SKM-1 treated with dmso at 0.1 percent for 144 hours (cell line): ENCODE results near the gene MLLT1.
"Not testable (repeated sequence)": the region's sequence is repeated elsewhere in the genome, so short reads cannot be mapped to it uniquely, and the experiment has no call there.

Source experiments
- DNase-seq: peaks from one replicate; lab custom pipeline; 2025; ENCODE audit not compliant: unreplicated experiment; lab: John Stamatoyannopoulos, UW

The MLLT1 gene

DNA sequence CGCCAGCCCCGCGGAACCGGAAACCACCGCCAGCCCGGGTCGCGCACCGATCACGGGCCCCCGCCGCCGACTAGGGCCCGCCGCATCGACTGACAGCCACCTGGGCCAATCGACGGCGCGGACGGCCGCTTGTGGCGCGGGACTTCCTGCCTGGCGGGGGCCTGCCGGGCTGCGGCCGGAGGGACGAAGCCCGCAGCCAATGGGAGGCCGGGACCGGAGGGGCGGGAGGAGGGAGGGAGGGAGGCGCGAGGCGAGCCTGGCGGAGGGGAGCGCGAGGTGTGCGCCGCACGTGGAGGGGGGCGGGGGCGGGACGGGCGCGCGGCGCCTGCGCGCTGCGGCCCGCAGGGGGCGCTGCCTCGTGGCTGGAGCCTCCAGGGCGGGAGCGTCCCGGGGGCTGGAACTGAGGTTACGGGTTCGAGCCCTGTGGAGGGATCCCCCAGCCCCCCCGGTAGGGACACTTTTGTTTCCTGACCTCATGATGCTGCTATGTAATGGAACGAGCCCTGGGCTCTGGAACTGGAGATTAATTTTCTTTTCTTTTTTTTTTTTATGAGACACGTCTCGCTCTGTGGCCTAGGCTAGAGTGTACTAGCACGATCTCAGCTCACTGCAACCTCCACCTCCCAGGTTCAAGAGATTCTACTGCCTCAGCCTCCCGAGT lies at the start of gene MLLT1:
TSS of gene MLLT1 (minus strand) at position 45 of the 661 bp plus-strand sequence. CDS start 191 bp downstream, outside the sequence.
- DNase-seq = peak; percentile 88

- DNase-seq = no peak
Measured at GRCh38 chr19:6326815-6327214, 47.0 kb upstream of the MLLT1 start.

DNA sequence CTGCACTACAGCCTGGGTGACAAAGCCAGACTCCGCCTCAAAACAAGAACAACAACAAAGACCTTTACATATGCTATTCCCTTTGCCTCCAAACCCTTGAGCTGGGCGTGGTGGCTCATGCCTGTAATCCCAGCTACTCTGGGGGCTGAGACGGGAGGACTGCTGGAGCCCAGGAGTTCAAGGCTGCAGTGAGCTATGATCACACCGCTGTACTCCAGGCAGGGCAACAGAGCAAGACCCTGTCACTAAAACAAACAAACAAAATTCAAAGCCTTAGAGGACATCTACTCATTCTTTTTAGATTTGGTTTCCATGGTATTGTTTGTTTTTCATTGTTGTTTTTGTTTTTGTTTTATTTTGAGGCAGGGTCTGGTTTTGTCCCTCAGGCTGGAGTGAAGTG lies 45.8 kb upstream of the MLLT1 start:
- no peak for DNase-seq

GRCh38 chr19:6324757-6325156 lies 45.0 kb upstream of the MLLT1 start:
- DNase-seq = no peak

DNA sequence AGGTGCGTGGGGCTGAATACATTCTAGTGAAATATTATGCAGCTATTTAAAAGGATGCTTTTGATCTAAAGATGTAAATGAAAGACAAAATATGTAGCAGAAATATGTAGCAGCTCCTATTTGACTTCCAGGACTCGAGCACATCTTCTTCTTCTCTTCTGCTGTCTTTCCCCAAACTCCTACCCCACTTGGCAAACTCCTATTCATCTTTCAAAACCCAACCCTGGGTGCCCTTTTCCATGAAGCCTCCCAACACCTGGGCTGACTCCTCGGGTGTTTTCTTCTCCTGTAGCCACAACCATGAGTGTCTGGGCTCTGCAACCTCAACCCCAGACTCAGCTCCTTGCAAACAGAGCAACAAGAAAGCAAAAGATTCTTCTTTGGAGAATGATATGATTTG lies 42.5 kb upstream of the MLLT1 start:
- no peak for DNase-seq

DNA sequence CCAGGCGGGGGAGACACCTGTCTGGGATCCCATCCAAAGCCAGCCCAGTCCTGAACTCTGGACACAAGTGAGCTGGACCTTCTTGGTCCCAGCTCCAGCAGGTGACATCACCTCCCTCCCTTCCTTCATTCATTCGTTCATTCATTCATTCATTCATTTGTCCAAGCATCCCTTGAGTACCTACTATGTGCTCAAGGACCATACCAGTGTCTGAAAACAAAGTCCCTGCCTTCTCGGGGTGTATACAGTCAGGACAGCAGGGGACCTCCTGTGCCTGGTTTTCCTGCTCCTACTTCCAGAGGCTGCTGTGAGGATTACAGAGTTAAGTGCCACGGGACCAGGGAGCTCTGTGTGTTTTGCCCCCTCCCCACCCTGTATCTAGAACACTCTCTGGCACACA lies 39.6 kb upstream of the MLLT1 start:
- no peak for DNase-seq

GRCh38 chr19:6318772-6319171 lies 39.0 kb upstream of the MLLT1 start:
- DNase-seq = no peak

DNA sequence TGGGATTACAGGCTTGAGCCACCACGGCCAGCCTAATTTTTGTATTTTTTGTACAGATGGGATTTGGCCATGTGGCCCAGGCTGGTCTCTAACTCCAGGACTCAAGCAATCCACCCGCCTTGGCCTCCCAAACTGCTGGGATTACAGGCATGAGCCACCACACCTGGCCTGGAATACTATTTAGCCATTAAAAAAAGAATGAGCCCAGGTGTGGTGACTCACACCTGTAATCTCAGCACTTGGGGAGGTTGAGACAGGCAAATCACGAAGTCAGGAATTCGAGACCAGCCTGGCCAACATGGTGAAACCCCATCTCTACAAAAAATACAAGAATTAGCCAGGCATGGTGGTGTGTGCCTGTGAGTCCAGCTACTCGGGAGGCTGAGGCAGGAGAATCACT lies 35.9 kb upstream of the MLLT1 start:
- DNase-seq = not testable (repeated sequence)

GRCh38 chr19:6313398-6313969 lies 33.7 kb upstream of the MLLT1 start:
- DNase-seq = no peak

GRCh38 chr19:6312018-6312417 lies 32.2 kb upstream of the MLLT1 start:
- no peak for DNase-seq

GRCh38 chr19:6298413-6298812 lies 18.6 kb upstream of the MLLT1 start:
- no peak for DNase-seq

DNA sequence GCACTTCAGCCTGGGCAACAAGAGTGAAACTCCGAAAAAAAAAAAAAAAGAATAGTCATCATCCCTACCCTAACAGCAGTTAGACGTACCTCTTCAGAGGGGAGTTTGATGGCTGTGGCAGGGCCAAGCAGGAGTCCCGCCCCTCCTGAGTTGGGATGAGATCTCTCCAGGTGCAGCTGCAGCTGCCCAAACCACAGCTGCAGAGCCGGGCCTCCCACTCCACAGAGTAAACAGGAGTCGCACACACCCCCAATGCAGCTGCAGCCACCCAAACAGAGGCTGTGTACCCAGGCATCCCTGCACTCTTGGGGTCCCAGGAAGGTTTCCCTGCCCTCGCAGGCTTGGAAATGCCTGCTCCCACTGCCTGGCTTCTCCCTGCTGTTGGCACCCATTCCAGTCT lies 17.4 kb upstream of the MLLT1 start:
- DNase-seq = no peak

- DNase-seq = no peak
Measured at GRCh38 chr19:6292006-6292405, 12.2 kb upstream of the MLLT1 start.

- DNase-seq = no peak
Measured at GRCh38 chr19:6288737-6289136, 9.0 kb upstream of the MLLT1 start.

DNA sequence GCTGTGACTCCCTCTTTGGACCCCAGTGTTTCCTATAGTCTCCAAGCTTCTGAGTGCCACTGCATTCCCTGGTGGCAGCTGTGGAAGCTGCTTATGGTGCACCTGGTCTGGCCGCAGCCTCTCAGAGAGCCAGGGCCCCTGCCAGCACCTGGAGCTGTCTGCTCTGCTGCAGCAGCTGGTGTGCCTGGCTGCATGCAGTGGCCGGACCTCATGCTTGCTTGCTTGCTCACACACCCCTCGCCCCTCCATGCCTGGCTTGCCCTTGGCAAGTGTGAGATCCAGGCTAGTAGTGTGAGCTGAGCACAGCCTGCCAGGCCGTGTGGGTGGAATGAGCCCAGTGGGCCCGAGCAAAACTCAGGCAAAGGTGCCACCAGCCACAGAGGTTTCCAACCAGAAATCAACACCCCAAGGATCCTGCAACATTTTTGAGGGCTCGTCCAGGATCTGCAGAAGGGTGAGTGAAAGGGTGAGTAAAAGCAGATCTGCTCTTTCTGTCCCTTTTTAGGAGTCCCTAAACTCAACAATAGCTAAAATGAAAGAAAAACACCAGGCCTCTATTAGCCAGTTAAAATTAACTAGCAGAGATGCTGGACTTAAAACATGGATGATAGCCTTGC lies 7.6 kb upstream of the MLLT1 start:
- no peak for DNase-seq

GRCh38 chr19:6286676-6287075 lies 6.9 kb upstream of the MLLT1 start:
- DNase-seq = no peak

DNA sequence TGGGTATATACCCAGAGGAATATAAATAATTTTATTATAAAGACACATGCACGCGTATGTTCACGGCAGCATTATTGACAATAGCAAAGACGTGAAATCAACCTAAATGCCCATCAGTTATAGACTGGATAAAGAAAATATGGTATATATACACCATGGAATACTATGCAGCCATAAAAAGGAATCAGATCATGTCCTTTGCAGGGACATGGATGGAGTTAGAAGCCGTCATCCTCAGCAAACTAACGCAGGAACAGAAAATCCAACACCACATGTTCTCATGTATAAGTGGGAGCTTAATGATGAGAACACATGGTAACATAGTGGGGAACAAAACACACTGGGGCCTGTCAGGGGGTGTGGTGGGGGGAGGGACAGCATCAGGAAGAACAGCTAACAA lies 2.6 kb upstream of the MLLT1 start:
- DNase-seq = not testable (repeated sequence)

DNA sequence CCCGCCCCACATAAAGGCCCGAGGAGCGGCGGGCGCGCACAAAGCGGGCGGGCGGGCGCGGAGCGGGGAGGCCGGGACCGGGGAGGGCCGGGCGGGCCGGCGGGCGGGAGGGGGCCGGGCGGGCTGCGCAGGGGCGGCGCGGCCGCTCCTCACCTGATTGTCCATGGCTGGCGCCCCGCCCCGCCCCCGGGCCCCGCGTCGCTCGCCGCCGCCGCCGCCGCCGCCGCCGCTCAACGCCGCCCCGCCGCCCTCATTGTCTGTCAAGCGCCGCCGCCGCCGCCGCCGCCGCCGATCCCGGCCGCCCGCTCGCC lies 200 bp downstream of the MLLT1 start:
- DNase-seq = no peak

- DNase-seq = no peak
Measured at GRCh38 chr19:6278740-6279619, 795 bp downstream of the MLLT1 start.

DNA sequence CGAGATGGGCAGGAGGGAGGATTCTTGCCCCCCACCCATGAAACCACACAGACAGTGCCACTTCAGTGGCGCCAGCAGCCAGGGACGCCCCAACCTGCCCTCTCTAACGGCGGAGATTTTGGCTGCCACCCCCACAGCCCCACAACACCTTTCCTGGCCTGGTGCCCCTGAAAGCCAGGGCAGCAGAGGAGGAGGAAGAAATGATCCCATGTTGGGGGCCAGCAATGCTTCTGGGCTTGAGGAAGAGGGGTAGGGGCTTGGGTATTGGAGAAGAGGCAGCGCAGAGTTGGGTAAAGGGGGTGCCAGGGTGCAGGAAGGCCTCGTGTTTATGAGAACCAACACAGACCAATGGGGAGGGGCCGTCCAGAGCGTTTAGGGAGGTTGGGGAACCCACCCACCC lies 1.7 kb downstream of the MLLT1 start:
- no peak for DNase-seq

- DNase-seq = no peak
Measured at GRCh38 chr19:6276447-6276846, 3.3 kb downstream of the MLLT1 start.
